OCI-LY7 (cell line): ENCODE measurements around the gene DHFR.

Experiments used
- CTCF ChIP-seq: fragments of 200-600 bp; sonication (generic); conservative IDR thresholded peaks from 2 replicates; pipeline ENCODE4 v1.5.1; 2014; ENCODE audit warnings: mild to moderate bottlenecking, antibody characterized with exemption, low read length, moderate library complexity, mixed read lengths
- EZH2phosphoT487 ChIP-seq: fragments of 200-600 bp; sonication (generic); IDR thresholded peaks from 2 replicates; pipeline ENCODE4 v1.6.1; 2018; ENCODE audit warnings: low read depth, borderline replicate concordance, mild to moderate bottlenecking, mixed run types, antibody characterized with exemption, low read length, moderate library complexity, mixed read lengths

DNA sequence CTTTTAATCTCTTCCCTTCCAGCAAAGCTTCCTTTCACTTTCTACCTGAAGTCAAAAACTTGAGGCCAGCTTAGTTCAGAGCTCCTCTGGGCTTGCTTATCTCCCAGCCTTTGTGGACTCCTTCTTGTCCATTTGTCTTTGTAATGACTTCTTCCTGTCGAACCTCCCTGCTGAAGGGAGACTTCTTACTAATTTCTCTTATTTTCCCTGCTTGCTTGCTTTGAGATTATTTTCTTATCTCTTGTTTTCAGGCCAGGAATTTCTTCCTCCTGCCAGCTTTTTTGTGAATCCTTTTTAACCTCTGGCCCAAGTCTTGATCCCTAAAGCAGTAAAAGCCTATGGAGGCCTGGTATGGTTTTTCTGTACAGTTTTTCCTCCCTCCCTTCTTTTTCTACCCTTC is 46.8 kb upstream of the DHFR start:
- no peak for TF ChIP-seq CTCF
- no peak for TF ChIP-seq EZH2phosphoT487
